ENCODE results near the gene ASIP.
"Not testable (repeated sequence)": the region's sequence is repeated elsewhere in the genome, so short reads cannot be mapped to it uniquely, and the experiment has no call there.

The ASIP gene

GRCh38 chr20:34290471-34290870 is 49.2 kb downstream of the ASIP start:
- DNase-seq: no peak

- no peak for DNase-seq
Measured at GRCh38 chr20:34292496-34292895, 51.3 kb downstream of the ASIP start.

GRCh38 chr20:34293119-34293518 is 51.9 kb downstream of the ASIP start:
- no peak for DNase-seq

GRCh38 chr20:34293589-34293988 is 52.4 kb downstream of the ASIP start:
- no peak for DNase-seq

GRCh38 chr20:34294563-34294962 is 53.3 kb downstream of the ASIP start:
- DNase-seq: no peak

- no peak for DNase-seq
Measured at GRCh38 chr20:34295284-34295683, 54.1 kb downstream of the ASIP start.

- no peak for DNase-seq
Measured at GRCh38 chr20:34296468-34296867, 55.2 kb downstream of the ASIP start.

- not testable (repeated sequence) for DNase-seq
Measured at GRCh38 chr20:34298294-34298784, 57.1 kb downstream of the ASIP start.

GRCh38 chr20:34299556-34300255 is 58.5 kb downstream of the ASIP start:
- DNase-seq: no peak

- DNase-seq: no peak
Measured at GRCh38 chr20:34300256-34300806, 59.1 kb downstream of the ASIP start.

- no peak for DNase-seq
Measured at GRCh38 chr20:34300809-34301586, 59.8 kb downstream of the ASIP start.

GRCh38 chr20:34301587-34302311 is 60.5 kb downstream of the ASIP start:
- DNase-seq: no peak

GRCh38 chr20:34302312-34302722 is 61.1 kb downstream of the ASIP start:
- no peak for DNase-seq

- DNase-seq: peak; percentile 96 to 97
Measured at GRCh38 chr20:34302723-34303533, 61.7 kb downstream of the ASIP start, which contains the start of gene AHCY. Gene AHCY, minus strand, starts transcription at chr20:34303355. Its CDS starts 85 bp downstream, at chr20:34303270.

- no peak for DNase-seq
Measured at GRCh38 chr20:34305333-34306230, 64.4 kb downstream of the ASIP start.

- no peak for DNase-seq
Measured at GRCh38 chr20:34309691-34310090, 68.5 kb downstream of the ASIP start.

- no peak for DNase-seq
Measured at GRCh38 chr20:34310481-34311117, 69.4 kb downstream of the ASIP start.

GRCh38 chr20:34311118-34312023 is 70.1 kb downstream of the ASIP start:
- DNase-seq: no peak

GRCh38 chr20:34312024-34312460 is 70.8 kb downstream of the ASIP start:
- DNase-seq: no peak
